ENCODE results near the gene TRPC4.

Gene TRPC4

DNA sequence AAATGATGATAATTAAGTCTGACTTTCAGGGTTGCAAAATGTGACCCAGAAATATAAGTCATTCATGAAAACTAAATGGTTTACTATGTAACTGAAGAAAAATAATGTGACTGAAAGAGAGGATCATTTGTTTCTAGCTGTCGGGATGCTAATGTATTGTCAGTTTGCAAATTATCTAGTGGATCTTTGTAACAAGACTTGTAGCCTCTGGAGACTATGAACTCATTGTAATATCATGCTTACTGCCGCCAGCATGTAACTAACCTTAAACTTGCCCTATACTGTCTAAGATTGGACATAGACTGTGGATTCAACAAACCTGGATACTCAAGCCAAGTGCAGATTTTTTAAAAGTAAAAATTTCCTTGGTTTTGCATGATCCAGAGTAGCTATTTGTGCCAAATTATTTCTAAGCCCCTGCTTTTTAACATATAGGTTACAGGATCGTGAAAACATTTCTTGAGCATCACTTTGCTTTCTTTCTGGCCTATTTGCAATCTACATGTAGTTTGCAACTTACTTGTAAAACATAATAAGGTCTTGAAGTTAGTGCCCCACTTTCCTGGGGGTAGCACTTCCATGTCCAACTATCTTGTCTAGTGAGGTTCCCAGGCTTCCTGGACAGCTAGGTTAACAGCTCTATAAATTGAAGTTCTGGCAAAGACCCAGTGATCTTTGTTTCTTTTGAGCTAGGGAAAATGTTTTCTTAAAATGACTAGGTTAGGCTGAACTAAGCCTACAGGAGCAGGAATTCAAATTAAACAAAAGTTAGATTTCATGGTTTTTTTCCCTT, 267.7 kb downstream of the TRPC4 start:
- ATAC-seq = peak; percentile 25; the same call in 2 of the 3 replicates
- TF ChIP-seq, protein P1, sequence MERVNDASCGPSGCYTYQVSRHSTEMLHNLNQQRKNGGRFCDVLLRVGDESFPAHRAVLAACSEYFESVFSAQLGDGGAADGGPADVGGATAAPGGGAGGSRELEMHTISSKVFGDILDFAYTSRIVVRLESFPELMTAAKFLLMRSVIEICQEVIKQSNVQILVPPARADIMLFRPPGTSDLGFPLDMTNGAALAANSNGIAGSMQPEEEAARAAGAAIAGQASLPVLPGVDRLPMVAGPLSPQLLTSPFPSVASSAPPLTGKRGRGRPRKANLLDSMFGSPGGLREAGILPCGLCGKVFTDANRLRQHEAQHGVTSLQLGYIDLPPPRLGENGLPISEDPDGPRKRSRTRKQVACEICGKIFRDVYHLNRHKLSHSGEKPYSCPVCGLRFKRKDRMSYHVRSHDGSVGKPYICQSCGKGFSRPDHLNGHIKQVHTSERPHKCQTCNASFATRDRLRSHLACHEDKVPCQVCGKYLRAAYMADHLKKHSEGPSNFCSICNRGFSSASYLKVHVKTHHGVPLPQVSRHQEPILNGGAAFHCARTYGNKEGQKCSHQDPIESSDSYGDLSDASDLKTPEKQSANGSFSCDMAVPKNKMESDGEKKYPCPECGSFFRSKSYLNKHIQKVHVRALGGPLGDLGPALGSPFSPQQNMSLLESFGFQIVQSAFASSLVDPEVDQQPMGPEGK (CRISPR knock-in tag; IDR thresholded peaks at IDR 0.05; ENCODE audit: borderline replicate concordance) = no peak
- TF ChIP-seq ZC3H10 (CRISPR knock-in tag; IDR thresholded peaks at IDR 0.05) = no peak
- no peak for TF ChIP-seq PPARA (CRISPR knock-in tag; IDR thresholded peaks at IDR 0.05; ENCODE audit: borderline replicate concordance)
- no peak for TF ChIP-seq ISL1 (CRISPR knock-in tag; IDR thresholded peaks at IDR 0.05)

- no peak; the same call in 2 of the 3 replicates for ATAC-seq
- TF ChIP-seq BACH2 (CRISPR knock-in tag; IDR thresholded peaks at IDR 0.05; ENCODE audit: borderline replicate concordance) = no peak
- TF ChIP-seq PPARA (CRISPR knock-in tag; IDR thresholded peaks at IDR 0.05; ENCODE audit: borderline replicate concordance) = no peak
- no peak for TF ChIP-seq ZNF8 (CRISPR knock-in tag; IDR thresholded peaks at IDR 0.05)
- no peak for TF ChIP-seq ZC3H10 (CRISPR knock-in tag; IDR thresholded peaks at IDR 0.05)
- TF ChIP-seq ISL1 (CRISPR knock-in tag; IDR thresholded peaks at IDR 0.05) = no peak
- no peak for TF ChIP-seq GLIS3 (CRISPR knock-in tag; IDR thresholded peaks at IDR 0.05)
- no peak for TF ChIP-seq TCF4 (CRISPR knock-in tag; IDR thresholded peaks at IDR 0.05; ENCODE audit: borderline replicate concordance)
- no peak for TF ChIP-seq ZFP3 (CRISPR knock-in tag; IDR thresholded peaks at IDR 0.05)
- no peak for TF ChIP-seq ARNTL (CRISPR knock-in tag; IDR thresholded peaks at IDR 0.05; ENCODE audit: borderline replicate concordance, low read depth)
- no peak for TF ChIP-seq ESRRG (CRISPR knock-in tag; IDR thresholded peaks at IDR 0.05)
- no peak for TF ChIP-seq RARB (CRISPR knock-in tag; IDR thresholded peaks at IDR 0.05)
- TF ChIP-seq ZNF565 (CRISPR knock-in tag; conservative IDR thresholded peaks at IDR 0.05; ENCODE audit: low read depth) = no peak
- TF ChIP-seq ZFP30 (CRISPR knock-in tag; IDR thresholded peaks at IDR 0.05) = no peak
- TF ChIP-seq, protein P2, sequence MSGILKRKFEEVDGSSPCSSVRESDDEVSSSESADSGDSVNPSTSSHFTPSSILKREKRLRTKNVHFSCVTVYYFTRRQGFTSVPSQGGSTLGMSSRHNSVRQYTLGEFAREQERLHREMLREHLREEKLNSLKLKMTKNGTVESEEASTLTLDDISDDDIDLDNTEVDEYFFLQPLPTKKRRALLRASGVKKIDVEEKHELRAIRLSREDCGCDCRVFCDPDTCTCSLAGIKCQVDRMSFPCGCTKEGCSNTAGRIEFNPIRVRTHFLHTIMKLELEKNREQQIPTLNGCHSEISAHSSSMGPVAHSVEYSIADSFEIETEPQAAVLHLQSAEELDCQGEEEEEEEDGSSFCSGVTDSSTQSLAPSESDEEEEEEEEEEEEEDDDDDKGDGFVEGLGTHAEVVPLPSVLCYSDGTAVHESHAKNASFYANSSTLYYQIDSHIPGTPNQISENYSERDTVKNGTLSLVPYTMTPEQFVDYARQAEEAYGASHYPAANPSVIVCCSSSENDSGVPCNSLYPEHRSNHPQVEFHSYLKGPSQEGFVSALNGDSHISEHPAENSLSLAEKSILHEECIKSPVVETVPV (CRISPR knock-in tag; IDR thresholded peaks at IDR 0.05) = no peak
- no peak for TF ChIP-seq TOX (CRISPR knock-in tag; IDR thresholded peaks at IDR 0.05; ENCODE audit: borderline replicate concordance)
- no peak for TF ChIP-seq SNAI2 (CRISPR knock-in tag; IDR thresholded peaks at IDR 0.05)
These were observed 270.1 kb downstream of the TRPC4 start for GRCh38 chr13:37599519-37599918.

GRCh38 chr13:37598597-37598996, 271.0 kb downstream of the TRPC4 start, which contains the start of gene POSTN:
Gene POSTN, minus strand, starts transcription at chr13:37598768. Its CDS starts 42 bp downstream, at chr13:37598726.
- no peak for TF ChIP-seq TCF4 (CRISPR knock-in tag; IDR thresholded peaks at IDR 0.05; ENCODE audit: borderline replicate concordance)
- no peak for TF ChIP-seq RARB (CRISPR knock-in tag; IDR thresholded peaks at IDR 0.05)
- no peak for TF ChIP-seq ZNF70 (CRISPR knock-in tag; IDR thresholded peaks at IDR 0.05)
- ATAC-seq = peak; percentile 65

- no peak for TF ChIP-seq ARNTL (CRISPR knock-in tag; IDR thresholded peaks at IDR 0.05; ENCODE audit: borderline replicate concordance, low read depth)
- TF ChIP-seq, protein P1 (CRISPR knock-in tag; IDR thresholded peaks at IDR 0.05; ENCODE audit: borderline replicate concordance) = no peak
- TF ChIP-seq ZNF70 (CRISPR knock-in tag; IDR thresholded peaks at IDR 0.05) = no peak
- TF ChIP-seq, protein P2 (CRISPR knock-in tag; IDR thresholded peaks at IDR 0.05) = no peak
- no peak for TF ChIP-seq OSR1 (CRISPR knock-in tag; IDR thresholded peaks at IDR 0.05)
- no peak for TF ChIP-seq BACH2 (CRISPR knock-in tag; IDR thresholded peaks at IDR 0.05; ENCODE audit: borderline replicate concordance)
- no peak for TF ChIP-seq ISL1 (CRISPR knock-in tag; IDR thresholded peaks at IDR 0.05)
- TF ChIP-seq ZNF8 (CRISPR knock-in tag; IDR thresholded peaks at IDR 0.05) = no peak
- no peak for TF ChIP-seq RARB (CRISPR knock-in tag; IDR thresholded peaks at IDR 0.05)
- peak; percentile 23; the same call in 1 of the 3 replicates for ATAC-seq
These were observed 272.0 kb downstream of the TRPC4 start for GRCh38 chr13:37597477-37598025.

Data from SK-N-SH treated with all-trans-retinoic acid at 6 μM for 48 hours (cell line).